Stimulated activated CD8-positive, alpha-beta memory T cell treated with anti-CD3 and anti-CD28 coated beads, Interleukin-7, amount 100 ng/mL, for 1 hour (primary cell): ENCODE measurements around the gene CCDC71L.

ENCODE experiments used
- DNase-seq, 2 donors: peaks; one replicate each; pipeline ENCODE4 v3.0.0-alpha.2; 2020; ENCODE audit warnings: low read depth in 2 of 2

The CCDC71L gene

GRCh38 chr7:106659166-106659962, 1.6 kb downstream of the CCDC71L start:
- DNase-seq: no peak

- no peak for DNase-seq
These were observed 2.4 kb downstream of the CCDC71L start for GRCh38 chr7:106658316-106659165.

- DNase-seq: no peak
These were observed 3.6 kb downstream of the CCDC71L start for GRCh38 chr7:106657085-106657991.

GRCh38 chr7:106655703-106656498, 5.1 kb downstream of the CCDC71L start:
- DNase-seq: no peak

- DNase-seq: no peak
These were observed 7.5 kb downstream of the CCDC71L start for GRCh38 chr7:106653488-106653887.

GRCh38 chr7:106652909-106653308, 8.0 kb downstream of the CCDC71L start:
- no peak for DNase-seq

GRCh38 chr7:106652092-106652491, 8.9 kb downstream of the CCDC71L start:
- DNase-seq: no peak

GRCh38 chr7:106646256-106646655, 14.7 kb downstream of the CCDC71L start:
- no peak for DNase-seq

- no peak for DNase-seq
These were observed 16.0 kb downstream of the CCDC71L start for GRCh38 chr7:106644999-106645398.

- no peak for DNase-seq
These were observed 17.6 kb downstream of the CCDC71L start for GRCh38 chr7:106643216-106644000.

- no peak for DNase-seq
These were observed 19.5 kb downstream of the CCDC71L start for GRCh38 chr7:106641416-106641815.

- DNase-seq: no peak
These were observed 20.4 kb downstream of the CCDC71L start for GRCh38 chr7:106640368-106641141.

GRCh38 chr7:106639476-106640334, 21.3 kb downstream of the CCDC71L start:
- DNase-seq: no peak

- DNase-seq: no peak
These were observed 25.5 kb downstream of the CCDC71L start for GRCh38 chr7:106635411-106635810.

- no peak for DNase-seq
These were observed 26.0 kb downstream of the CCDC71L start for GRCh38 chr7:106634958-106635357.

- no peak for DNase-seq
These were observed 30.3 kb downstream of the CCDC71L start for GRCh38 chr7:106630648-106631047.

GRCh38 chr7:106629516-106629915, 31.4 kb downstream of the CCDC71L start:
- no peak for DNase-seq

GRCh38 chr7:106626376-106627164, 34.4 kb downstream of the CCDC71L start:
- DNase-seq: no peak
